A673 (cell line): ENCODE data around the gene MEIKIN. TPM values are rescaled to one million over a fixed set of nuclear protein-coding genes. Genes with fewer than 3 reads are reported as not detected.
"Not testable (repeated sequence)": the region's sequence is repeated elsewhere in the genome, so short reads cannot be mapped to it uniquely, and the experiment has no call there.

ENCODE experiments used
- BruUV-seq: library from RNA; stranded (reverse); fragments of 400-500 nt; replicated peaks from 2 replicates; lab custom pipeline; 2021; lab: Mats Ljungman, UMichigan
- CTCF ChIA-PET: fragments of 300-600 bp; sonication (Branson Sonifier 250); formaldehyde crosslinking; loops from one replicate; lab custom pipeline; 2022; ENCODE audit warnings: antibody characterized with exemption; lab: Charles Lee
- POLR2A ChIA-PET: fragments of 300-600 bp; sonication (Branson Sonifier 250); formaldehyde crosslinking; loops from one replicate; lab custom pipeline; 2022; ENCODE audit warnings: antibody characterized with exemption; ENCODE audit not compliant: low non-redundant PET; lab: Charles Lee
- DNase-seq: peaks from one replicate; pipeline ENCODE4 v3.0.0-alpha.2; 2015; ENCODE audit warnings: low spot score
- H3K27ac ChIP-seq: fragments of 200-600 bp; sonication (generic); 2 replicates; pipeline ENCODE4 v1.5.1; 2016; ENCODE audit warnings: mixed run types, low read depth, mild to moderate bottlenecking, mixed read lengths, antibody characterized with exemption, low read length; ENCODE audit not compliant: poor library complexity, severe bottlenecking
- H3K27me3 ChIP-seq: fragments of 200-600 bp; sonication (generic); replicated peaks from 2 replicates; pipeline ENCODE4 v1.6.1; 2017; ENCODE audit warnings: mixed run types, low read depth, mild to moderate bottlenecking, mixed read lengths, antibody characterized with exemption, low read length; ENCODE audit not compliant: insufficient read depth, poor library complexity
- H3K36me3 ChIP-seq: fragments of 200-600 bp; sonication (generic); 2 replicates; pipeline ENCODE4 v1.6.1; 2016; ENCODE audit warnings: mixed run types, mild to moderate bottlenecking, mixed read lengths, antibody characterized with exemption, low read length; ENCODE audit not compliant: insufficient read depth, poor library complexity, severe bottlenecking
- H3K4me1 ChIP-seq: fragments of 200-600 bp; sonication (generic); 2 replicates; pipeline ENCODE4 v1.6.1; 2017; ENCODE audit warnings: mixed run types, mild to moderate bottlenecking, mixed read lengths, antibody characterized with exemption, low read length; ENCODE audit not compliant: insufficient read depth, poor library complexity, severe bottlenecking
- H3K4me3 ChIP-seq: fragments of 200-600 bp; sonication (generic); 2 replicates; pipeline ENCODE4 v1.5.1; 2016; ENCODE audit warnings: low read depth, mixed run types, mild to moderate bottlenecking, mixed read lengths, low read length; ENCODE audit not compliant: poor library complexity, severe bottlenecking
- H3K9me3 ChIP-seq: fragments of 200-600 bp; sonication (generic); 2 replicates; pipeline ENCODE4 v1.6.1; 2016; ENCODE audit warnings: mixed run types, low read depth, mild to moderate bottlenecking, mixed read lengths, antibody characterized with exemption, low read length; ENCODE audit not compliant: poor library complexity, severe bottlenecking
- CTCF ChIP-seq: fragments of 300-800, 200-600 bp; sonication (generic); conservative IDR thresholded peaks from 2 replicates; pipeline ENCODE4 v1.5.1; 2017; ENCODE audit warnings: low read depth, mild to moderate bottlenecking, antibody characterized with exemption, low read length, moderate library complexity, mixed read lengths
- EZH2 ChIP-seq: fragments of 200-600 bp; sonication (generic); IDR thresholded peaks from 2 replicates; pipeline ENCODE4 v1.6.1; 2017; ENCODE audit warnings: borderline replicate concordance, low read depth, mild to moderate bottlenecking, mixed read lengths, antibody characterized with exemption, low read length; ENCODE audit not compliant: poor library complexity, severe bottlenecking
- intact Hi-C: fragments of 100-400 bp; cut with micrococcal nuclease; formaldehyde crosslinking; loops from one replicate; pipeline ENCODE4 v1.10.0; 2022; ENCODE audit not compliant: unreplicated experiment
- total RNA-seq: library from RNA; stranded (reverse); gene quantifications from 2 replicates; pipeline ENCODE4 v1.2.3, GENCODE V29; 2021

Gene MEIKIN
- total RNA-seq, 1 experiment from 2014 or later = not detected

GRCh38 chr5:131846536-131846935, 98.9 kb downstream of the MEIKIN start:
- Histone ChIP-seq H3K27me3 (peaks cover 2% of the 10 kb centered on the region), H3K36me3 (no peaks in the 10 kb centered on the region), H3K4me3 (no peak overlapping the region), H3K27ac (no peak overlapping the region), H3K9me3 (peaks cover 12% of the 10 kb centered on the region), H3K4me1 (no peaks in the 10 kb centered on the region)
- no peak for DNase-seq
- ChIA-PET CTCF (no interaction called here), POLR2A (no interaction called here)
- TF ChIP-seq EZH2 (no peak), CTCF (no peak)
- intact Hi-C loops = no loop called here
- no TSS peak for BruUV-seq

- Histone ChIP-seq H3K27ac (no peak overlapping the region), H3K27me3 (peaks cover 3% of the 10 kb centered on the region), H3K36me3 (no peaks in the 10 kb centered on the region), H3K9me3 (peaks cover 12% of the 10 kb centered on the region), H3K4me1 (no peaks in the 10 kb centered on the region), H3K4me3 (no peak overlapping the region)
- no peak for DNase-seq
- TF ChIP-seq CTCF (no peak), EZH2 (no peak)
- BruUV-seq = no TSS peak
- ChIA-PET POLR2A (no interaction called here), CTCF (no interaction called here)
- intact Hi-C loops = no loop called here
Measured at GRCh38 chr5:131845828-131846227, 99.6 kb downstream of the MEIKIN start.

- H3K27me3 ChIP-seq, CTCF ChIA-PET, POLR2A ChIA-PET, H3K4me1 ChIP-seq, DNase-seq, H3K27ac ChIP-seq, BruUV-seq, H3K36me3 ChIP-seq, H3K4me3 ChIP-seq, intact Hi-C loops: not testable (repeated sequence)
- peaks cover 12% of the 10 kb centered on the region for H3K9me3 ChIP-seq
Measured at GRCh38 chr5:131842971-131843370, 102.5 kb downstream of the MEIKIN start.

- H3K27me3 ChIP-seq, H3K9me3 ChIP-seq, BruUV-seq, DNase-seq, H3K27ac ChIP-seq, H3K36me3 ChIP-seq, intact Hi-C loops, H3K4me3 ChIP-seq, CTCF ChIA-PET, H3K4me1 ChIP-seq, POLR2A ChIA-PET: not testable (repeated sequence)
Measured at GRCh38 chr5:131832702-131833101, 112.8 kb downstream of the MEIKIN start.
